GM21717 (cell line): ENCODE results near the gene GATAD2B.

Source experiments
- ATAC-seq: cut with Tn5 transposase; IDR thresholded peaks from one replicate; pipeline ENCODE4 v1.9.1; 2021; ENCODE audit warnings: mild to moderate bottlenecking, moderate library complexity; ENCODE audit not compliant: unreplicated experiment

The GATAD2B gene

DNA sequence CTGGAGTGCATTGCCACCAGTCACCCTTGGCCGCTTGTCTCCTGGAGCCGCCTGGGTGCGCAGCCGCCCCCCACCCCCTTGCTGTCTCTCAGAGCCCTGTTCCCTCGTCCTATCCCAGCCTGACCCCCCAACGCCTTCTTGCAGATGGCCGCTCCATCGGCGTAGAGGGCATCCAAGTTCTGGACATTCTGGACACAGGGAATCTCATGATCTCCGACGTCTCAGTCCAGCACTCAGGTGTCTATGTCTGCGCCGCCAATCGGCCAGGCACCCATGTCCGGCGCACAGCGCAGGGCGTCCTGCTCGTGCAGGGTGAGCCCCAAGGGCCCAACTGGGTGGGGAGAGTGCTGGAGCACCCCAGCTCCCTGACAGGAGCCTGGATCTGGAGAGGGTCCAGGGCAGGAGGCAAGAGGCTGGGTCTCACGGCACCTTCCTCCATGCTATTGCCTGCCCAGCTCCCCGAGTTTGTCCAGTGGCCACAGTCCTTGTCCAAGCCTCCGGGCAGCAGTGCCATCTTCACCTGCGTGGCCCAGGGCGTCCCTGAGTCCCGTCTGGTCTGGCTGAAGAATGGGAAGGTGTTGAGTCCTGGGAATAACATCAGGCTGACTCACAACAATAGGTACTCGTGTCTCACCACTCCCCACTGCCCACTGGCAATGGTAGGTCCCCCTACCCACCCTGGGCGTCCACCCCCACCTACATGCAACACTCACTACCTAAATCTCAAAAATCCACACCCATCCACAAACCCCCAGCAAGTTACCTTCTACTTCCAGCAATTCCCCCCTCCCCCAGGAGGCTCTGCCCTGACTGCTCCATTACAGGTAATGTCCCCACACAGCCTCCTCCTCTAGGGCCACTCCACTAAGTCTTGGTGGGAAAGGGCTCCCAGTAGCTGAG, 123.0 kb downstream of the GATAD2B start:
- ATAC-seq, result no peak

DNA sequence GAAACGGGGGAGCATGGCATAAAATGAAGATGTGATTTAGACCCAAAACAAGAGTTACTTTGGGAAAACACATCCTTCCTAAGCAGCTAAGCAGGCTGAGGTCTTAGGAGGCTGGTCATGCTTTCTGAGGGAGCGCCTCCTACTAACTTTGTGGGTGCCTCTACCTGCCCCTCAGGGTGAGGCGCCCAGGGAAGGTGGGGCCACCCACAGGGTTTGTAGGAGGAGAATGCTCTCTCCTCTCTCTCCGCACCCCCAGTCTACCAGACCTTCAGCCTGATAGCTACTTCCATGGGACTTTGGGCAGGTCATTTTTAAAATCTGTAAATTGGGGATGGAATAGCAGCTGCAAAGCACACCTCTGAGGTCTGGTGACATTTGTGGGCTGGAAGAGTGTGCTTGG, 123.8 kb downstream of the GATAD2B start:
- ATAC-seq, result no peak

GRCh38 chr1:153798468-153798780, 124.3 kb downstream of the GATAD2B start:
- no peak for ATAC-seq

GRCh38 chr1:153796786-153797659, 125.7 kb downstream of the GATAD2B start:
- ATAC-seq, result no peak

DNA sequence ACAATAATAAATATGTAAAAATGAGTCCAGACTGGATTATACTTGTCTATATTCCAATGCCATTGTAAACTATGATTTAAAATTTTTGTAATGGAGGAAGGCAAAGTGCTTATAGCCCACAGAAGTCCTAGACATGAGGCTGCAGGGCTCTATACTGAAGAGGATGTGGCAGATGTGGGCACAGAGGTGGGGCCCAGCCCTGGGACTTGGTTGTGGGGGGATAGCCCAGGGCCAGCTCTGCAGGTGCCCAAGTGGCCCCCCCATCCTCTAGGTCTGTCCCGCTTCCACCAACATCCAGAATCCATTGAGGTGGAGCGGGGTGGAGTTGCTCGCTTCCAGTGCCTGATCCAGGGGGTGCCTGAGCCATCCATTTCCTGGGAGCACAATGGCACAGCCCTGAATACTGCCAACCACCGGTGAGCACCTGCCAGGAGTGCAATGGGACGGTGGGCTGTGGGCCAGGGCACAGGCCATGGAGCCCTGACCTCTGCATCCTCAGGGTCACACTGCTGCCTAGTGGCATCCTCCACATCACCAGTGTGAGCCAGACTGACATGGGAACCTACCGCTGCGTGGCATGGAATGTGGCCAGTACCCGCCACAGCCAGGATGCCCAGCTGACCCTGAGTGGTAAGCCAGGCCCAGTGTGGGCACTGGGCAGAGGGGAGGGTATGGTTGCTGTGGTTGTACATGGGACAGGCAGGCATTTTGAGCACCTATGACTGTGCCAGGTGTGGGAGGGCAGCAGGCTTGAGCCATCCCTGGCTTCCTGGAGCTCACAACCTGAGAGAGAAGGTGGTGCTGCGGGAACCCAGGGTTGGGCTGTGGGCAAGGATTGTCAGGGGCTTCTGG, 126.6 kb downstream of the GATAD2B start:
- ATAC-seq, result no peak

DNA sequence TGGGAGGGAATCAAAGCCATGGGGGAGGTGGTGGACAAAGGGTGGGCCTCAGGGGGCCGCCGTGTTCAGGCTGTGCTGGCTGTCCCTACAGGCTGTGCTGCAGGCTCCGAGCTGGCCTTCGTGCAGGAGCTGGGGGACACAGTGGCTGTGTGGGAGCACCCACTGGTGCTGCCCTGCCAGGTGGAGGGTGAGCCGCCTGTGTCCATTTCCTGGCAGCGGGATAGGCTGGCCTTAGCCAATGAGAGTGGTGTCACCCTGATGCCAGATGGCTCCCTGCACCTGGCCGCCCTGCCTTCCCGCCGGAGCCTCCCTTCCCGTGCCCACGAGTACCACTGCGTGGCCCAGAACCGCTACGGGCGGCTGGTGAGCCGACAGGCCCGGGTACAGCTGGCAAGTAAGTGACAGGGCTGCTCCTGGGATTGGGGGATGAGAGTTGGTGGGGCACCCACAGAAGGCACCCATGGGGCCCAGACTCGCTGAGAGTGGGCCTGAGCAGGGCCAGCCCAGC, 127.4 kb downstream of the GATAD2B start:
- no peak for ATAC-seq

- ATAC-seq, result no peak
Measured at GRCh38 chr1:153794624-153795329, 128.0 kb downstream of the GATAD2B start.

DNA sequence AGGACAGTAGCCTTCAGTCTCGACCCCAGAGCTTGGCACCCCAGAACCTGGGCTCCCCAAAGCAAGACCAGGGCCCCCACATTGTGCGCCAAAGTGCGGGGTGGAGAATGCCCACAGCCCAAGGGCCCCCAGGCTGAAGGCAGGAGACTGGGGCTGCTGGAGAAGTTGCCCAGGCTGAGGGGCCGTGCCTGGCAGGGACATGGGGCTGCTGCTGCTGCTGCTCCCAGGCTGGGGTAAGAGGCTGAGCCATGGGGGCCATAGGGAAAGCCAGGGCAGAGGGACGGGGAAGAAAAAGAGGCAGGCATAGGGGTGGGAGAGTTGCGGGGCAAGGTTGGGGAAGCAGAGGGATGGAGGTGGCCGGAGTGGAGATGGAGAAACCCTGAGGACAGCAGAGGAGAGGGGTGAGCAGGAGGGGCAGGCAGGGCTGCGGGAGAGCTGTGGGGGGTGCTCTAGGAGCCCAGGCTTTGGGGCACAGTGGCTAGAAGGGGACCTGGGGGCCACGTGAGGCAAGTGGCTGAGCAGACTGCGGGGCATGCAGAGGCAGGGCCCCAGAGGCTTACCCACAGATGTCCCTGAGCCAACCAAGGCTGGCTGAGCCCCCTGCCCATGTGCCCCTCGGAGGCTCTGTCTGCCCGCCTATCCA, 128.7 kb downstream of the GATAD2B start:
- ATAC-seq, result no peak

DNA sequence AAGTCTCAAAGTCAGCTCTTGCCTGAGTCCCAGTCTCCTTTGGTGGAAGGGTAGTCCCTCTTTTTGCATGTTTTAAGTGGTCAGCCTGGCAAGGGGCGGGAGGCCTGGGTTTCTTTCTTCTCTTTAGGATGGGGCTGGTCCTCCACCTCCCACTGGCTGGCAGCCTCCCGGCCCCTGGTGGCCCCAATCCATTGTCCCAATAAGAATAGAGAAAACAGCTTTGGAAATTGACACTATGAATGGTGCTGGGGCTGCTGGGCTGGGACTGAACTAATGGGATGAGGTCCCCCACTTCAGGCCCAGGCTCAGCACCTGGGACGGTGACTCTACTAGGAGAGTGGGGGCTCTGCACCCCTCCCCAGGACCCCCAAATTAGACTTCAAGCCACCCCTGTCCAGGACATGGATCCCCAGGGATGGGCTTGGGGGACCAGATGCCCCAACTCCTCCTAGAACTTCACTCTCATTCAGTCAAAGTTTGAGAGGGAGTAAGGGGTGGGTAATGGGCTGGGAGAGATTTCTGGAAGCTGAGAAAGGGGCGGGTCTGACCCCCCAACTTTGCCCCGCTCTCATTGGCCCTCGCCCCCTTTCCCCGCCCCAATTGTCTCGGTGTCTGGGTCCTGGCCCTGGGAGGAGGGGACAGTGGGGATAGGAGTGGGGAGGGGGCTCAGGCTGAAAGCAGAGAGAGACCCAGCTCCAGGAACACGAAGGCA, 129.4 kb downstream of the GATAD2B start:
- ATAC-seq, result no peak

DNA sequence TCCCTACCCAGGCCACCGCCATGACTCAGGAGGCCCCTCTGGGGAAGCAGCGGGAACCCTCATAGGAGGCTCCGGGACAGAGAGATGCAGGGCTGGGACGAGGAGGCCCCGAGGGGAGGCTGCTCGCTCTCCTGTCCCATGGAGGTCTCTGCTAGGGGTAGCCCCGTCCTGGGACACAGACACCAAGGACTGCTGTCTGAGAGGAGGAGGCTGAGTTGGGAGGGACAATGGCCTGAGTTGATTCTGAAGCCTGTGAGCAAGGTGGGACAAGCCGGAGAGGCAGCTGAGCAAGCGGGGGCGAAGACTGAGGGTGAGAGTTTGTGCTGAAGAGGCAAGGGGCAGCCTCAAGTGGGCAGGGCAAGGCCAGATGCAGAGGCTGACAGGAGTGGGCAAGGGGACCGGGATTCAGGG, 130.1 kb downstream of the GATAD2B start:
- ATAC-seq, result no peak

DNA sequence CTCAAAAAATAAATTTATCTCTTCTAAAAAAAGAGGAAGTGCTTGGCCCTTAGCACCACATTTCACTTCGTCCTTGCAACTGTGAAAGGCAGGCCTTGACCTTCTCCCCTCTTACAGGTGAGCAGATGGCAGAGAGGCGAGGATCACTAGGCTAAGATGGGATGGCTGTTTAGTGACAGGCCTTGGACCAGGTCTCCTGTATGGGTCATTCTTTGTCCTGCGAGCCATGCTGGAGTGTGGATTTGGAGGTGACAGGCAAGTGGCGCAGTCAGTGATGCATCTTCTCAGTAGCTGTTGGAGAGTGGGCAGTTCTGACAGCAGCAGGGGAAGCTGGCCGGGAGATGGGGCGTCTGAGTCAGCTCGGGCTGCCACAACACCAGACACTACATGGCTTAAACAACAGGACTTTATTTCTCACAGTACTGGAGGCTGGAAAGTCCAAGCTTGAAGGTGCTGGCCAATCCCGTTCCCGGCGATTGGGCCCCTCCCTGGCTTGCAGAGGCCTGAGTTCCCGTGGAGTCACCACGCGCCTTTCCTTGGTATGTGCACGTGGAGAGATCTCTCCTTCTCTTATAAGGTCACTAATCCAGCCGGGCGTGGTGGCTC, 131.0 kb downstream of the GATAD2B start:
- ATAC-seq, result no peak

- ATAC-seq, result peak; percentile 71
Measured at GRCh38 chr1:153790966-153791647, 131.7 kb downstream of the GATAD2B start.

DNA sequence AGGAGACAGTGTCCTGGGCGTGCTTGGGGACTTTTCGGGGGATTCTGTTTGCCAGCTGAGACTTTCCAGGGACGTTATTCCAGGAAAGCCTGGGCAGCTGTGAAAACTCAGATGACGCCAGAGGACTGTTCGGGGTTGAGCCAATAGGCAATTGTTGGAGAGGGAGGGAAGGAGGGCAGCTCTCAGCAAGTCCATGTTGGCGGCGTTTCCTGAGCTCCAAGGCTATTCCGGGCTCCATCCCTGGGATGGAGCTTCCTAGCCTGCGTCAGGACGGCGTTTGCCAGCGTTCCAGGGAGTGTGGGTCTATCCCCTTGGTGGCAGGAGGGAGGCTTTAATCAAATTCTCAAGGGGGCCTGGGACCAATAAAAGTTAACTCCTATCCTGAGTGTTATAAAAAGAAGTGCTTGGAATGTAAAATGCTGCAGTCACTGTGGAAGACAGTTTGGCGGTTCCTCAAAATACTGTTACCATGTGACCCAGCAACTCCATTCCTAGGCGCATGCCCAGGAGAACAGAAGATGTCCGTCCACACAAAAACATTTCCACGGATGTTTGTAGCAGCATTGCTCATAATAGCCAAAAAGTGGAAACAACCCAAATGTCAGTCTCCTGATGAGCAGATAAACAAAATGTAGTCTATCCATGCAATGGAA, 132.3 kb downstream of the GATAD2B start:
- peak; percentile 1 for ATAC-seq

DNA sequence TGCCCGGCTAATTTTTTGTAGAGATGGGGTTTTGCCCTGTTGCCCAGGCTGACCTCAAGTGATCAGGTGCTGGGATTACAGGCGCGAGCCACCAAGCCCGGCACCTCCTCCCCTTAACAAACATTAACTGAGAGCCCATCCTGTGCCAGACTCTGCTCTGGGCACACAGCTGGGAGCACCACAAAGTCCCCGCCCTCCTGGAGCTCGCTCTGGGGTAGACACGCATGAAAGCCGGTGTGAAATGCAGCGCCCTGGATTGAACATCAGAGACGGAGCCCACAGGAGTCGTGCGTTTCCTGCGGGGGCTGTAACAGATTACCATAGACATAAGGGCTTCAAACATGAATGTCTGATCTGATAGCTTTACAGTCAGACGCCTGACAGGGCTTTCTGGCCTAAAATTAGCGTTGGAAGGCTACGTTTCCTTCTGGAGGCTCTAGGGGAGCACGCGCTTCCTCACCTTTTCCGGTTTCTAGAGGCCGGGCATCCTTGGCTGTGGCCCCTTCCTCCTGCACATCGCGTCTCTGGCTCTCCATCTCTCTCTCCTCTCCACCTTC, 133.2 kb downstream of the GATAD2B start:
- no peak for ATAC-seq

DNA sequence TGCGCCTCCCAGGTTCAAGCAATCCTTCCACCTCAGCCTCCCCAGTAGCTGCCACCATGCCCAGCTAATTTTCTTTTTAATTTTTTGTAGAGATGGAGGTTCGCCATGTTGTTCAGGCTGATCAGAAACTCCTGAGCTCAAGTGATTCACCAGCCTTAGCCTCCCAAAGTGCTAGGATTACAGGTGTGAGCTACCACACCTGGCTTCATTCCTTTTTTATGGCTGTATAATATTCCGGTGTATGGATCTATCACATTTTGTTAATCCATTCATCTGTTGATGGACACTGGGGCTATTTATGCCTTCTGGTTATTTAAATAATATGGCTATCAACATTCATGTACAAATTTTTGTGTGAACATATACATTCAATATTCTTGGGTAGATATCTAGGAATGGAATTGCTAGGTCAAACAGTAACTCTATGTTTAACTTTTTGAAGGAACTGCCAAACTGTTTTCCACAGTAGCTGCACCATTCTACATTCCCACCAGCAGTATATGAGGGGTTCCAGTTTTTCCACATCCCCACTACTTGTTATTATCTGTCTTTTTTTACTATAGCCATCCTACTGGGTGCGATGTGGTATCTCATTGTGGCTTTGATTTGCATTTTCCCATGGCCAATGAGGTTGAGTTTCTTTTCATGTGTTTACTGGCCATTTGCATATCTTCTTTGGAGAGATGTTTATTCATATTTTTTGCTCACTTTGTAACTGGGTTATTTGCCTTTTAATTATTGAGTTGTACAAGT, 136.6 kb downstream of the GATAD2B start:
- no peak for ATAC-seq
